ENCODE measurements around the gene PARVG.
A peak's percentile ranks its signal among the peaks of the same experiment; 100 is the strongest.

The PARVG gene

DNA sequence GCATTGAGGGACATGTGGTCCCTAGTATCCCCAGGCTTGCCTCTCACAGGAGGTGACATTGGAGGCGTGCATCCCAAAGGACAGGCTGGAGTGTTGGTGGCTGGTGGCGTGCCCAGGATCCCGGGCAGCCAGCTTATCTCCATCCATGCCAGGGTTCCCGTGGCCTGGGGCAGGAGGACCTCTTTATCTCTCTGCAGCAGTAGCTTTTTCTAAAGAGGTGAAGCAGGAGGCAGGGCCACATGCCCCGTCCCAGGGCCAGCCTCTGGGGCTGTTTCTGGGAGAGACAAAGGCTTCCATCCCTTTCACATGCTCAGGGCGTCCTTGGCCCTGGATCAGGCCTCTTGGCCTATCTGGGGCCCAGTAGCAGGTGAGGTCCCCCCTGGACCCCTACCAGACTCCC lies 19.7 kb downstream of the PARVG start:
- TF ChIP-seq, protein P1, sequence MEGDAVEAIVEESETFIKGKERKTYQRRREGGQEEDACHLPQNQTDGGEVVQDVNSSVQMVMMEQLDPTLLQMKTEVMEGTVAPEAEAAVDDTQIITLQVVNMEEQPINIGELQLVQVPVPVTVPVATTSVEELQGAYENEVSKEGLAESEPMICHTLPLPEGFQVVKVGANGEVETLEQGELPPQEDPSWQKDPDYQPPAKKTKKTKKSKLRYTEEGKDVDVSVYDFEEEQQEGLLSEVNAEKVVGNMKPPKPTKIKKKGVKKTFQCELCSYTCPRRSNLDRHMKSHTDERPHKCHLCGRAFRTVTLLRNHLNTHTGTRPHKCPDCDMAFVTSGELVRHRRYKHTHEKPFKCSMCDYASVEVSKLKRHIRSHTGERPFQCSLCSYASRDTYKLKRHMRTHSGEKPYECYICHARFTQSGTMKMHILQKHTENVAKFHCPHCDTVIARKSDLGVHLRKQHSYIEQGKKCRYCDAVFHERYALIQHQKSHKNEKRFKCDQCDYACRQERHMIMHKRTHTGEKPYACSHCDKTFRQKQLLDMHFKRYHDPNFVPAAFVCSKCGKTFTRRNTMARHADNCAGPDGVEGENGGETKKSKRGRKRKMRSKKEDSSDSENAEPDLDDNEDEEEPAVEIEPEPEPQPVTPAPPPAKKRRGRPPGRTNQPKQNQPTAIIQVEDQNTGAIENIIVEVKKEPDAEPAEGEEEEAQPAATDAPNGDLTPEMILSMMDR (conservative IDR thresholded peaks at IDR 0.05; ENCODE audit: low read depth, low read length): no peak
- DNase-seq (ENCODE audit: low read depth): no peak
- no peak overlapping the region for H3K4me3 ChIP-seq (ENCODE audit: low read depth, low read length)

DNA sequence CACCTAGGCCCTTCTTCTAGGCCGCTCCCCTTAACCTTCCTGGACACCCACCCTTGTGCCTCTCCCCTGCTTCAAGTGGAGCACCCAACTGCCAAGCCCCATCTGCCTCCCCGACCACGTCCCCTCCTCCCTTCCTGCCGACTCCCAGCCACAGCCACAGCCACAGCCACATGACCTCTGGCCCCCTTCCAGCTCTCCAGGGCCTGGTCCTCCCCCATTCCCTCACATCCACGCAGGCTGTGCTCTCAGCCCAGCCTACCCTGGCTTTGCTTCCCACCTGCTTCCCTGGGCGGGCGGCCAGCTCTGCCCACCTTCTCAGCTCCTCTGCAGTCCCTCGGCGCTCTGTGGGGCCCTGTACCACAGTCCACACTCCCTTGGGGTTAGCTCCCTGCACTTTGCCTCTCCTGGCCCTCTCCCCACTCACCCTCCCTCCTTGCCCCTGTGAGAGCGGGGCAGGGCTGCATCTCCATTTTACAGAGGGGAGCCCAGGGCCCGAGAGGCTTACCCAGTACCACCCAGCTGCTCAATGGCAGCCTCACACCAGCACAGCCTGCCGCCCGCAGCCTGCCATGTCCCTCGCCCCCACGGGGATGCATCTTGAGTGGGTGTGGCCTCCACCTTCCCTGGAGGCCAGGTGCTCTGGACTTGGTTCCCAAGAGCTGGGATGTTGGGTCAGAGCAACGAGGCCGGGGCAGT lies 20.3 kb downstream of the PARVG start:
- TF ChIP-seq, protein P1 (conservative IDR thresholded peaks at IDR 0.05; ENCODE audit: low read depth, low read length): no peak
- no peak for DNase-seq (ENCODE audit: low read depth)
- no peak overlapping the region for H3K4me3 ChIP-seq (ENCODE audit: low read depth, low read length)

DNA sequence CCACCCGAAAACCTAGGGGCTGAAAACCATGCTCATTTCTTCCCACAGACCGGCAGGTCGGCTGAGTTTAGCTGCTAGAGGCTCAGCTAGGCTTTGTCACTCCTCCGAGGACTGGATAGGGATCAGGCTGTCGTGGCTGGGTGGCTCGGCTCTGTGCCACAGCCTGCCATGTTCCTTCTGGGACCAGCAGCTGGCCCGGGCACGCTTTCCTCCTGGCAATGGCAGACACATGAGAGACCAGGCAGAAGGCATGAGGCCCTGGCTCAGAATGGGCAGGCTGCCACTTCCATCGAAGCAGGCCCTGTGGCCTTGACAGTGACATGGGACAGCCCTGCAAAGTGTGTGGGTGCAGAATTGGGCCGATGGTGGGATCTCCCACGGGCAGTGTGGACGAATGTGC lies 20.9 kb downstream of the PARVG start:
- TF ChIP-seq, protein P1 (conservative IDR thresholded peaks at IDR 0.05; ENCODE audit: low read depth, low read length): no peak
- no peak for DNase-seq (ENCODE audit: low read depth)
- no peak overlapping the region for H3K4me3 ChIP-seq (ENCODE audit: low read depth, low read length)

DNA sequence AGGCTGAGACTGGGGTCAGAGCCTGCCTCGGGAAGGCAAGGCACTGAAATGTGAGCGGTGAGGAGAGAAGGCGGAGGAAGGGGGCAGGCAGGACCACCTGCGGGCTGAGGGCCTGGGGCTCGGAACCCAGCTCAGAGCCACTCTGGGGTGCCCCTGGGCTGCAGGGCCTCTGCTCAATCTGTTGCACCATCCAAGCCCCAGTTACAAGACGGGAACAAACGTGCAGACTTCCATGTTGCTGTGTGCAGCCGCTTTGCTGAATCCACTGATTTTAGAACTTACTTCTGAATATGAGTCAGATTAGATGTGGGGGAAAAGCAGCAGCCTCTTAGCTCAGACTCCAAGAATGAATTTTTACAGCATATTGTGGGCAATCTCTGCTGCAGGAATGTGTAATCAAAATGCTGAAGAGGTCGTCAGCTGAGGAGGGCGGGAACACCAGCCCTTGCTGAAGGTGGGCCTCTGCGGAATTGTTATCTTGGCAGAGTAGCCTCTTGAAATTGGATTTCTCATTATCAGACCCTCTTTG lies 21.6 kb downstream of the PARVG start:
- H3K4me3 ChIP-seq (ENCODE audit: low read depth, low read length): no peak overlapping the region
- TF ChIP-seq, protein P1 (conservative IDR thresholded peaks at IDR 0.05; ENCODE audit: low read depth, low read length): no peak
- DNase-seq (ENCODE audit: low read depth): peak; percentile 81

DNA sequence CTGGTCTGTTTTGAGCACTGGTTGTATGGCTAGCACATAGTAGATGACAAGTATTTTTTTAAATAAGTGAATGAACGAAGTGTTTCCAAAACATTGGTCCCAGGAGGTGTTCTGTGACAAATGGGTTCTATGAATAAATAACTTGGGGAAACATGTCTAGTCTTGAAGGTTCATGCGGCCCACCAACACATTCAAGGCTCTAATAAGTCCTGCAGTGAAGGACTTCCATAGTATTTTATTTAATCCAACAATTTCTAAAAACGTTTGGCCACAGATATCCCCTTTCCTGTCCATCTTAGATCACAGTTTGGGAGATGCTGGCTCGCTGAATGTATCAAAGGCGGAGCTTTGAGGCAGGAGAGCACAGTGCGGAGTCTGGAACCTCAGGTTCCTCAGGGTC lies 22.5 kb downstream of the PARVG start:
- no peak for DNase-seq (ENCODE audit: low read depth)
- TF ChIP-seq, protein P1 (conservative IDR thresholded peaks at IDR 0.05; ENCODE audit: low read depth, low read length): no peak
- H3K4me3 ChIP-seq (ENCODE audit: low read depth, low read length): no peak overlapping the region

DNA sequence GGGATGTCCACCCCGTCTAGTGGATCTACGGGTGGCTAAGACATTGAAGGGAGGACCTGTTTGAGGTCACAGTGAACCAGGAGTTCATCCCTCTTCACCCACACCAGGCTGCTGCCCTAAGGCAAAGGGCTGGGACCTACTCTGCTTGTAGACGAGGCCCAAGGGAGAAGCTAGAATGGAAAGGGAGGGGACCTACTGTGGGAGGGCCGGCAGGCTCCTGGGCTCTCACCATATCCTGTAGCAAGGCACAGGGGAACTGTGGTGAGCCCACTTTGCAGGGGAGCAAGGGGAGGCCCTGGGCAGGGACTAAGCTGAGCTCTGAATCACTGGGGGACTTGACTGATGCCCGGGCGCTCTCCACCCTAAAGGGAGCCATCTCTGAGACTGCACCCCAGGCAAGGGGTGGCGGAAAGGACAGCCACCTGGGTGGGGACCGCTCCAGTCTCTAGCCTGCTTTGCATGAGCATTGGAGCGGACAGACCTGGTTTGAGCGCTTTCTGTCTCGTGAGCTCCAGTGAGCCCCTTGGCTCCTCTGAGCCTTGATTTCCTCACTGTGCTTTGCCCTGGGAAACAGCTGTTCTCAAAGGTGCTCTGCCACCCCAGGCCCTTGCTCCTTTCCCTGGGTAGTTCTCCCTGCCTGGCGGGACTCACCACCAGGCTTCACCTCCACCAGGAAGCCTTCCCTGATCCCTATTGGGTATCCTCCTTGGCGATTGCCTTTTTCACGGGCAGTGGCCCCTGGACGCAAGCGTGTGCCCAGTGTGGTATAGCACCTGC lies 24.2 kb downstream of the PARVG start:
- no peak for DNase-seq (ENCODE audit: low read depth)
- TF ChIP-seq, protein P1 (conservative IDR thresholded peaks at IDR 0.05; ENCODE audit: low read depth, low read length): no peak

More for the DNA sequence above, 24.2 kb downstream of the PARVG start:
- no peak overlapping the region for H3K4me3 ChIP-seq (ENCODE audit: low read depth, low read length)

Data from choroid plexus epithelial cell (primary cell).